H9 (cell line): ENCODE results near the gene SLC17A2. TPM values are rescaled to one million over a fixed set of nuclear protein-coding genes. Genes with fewer than 3 reads are reported as not detected.

ENCODE experiments used
- DNase-seq: peaks from one replicate; pipeline ENCODE4 v3.0.0-alpha.2; 2017
- H2AFZ ChIP-seq: one replicate; pipeline ENCODE4 v1.6.1; 2013; ENCODE audit warnings: mild to moderate bottlenecking, low read length, control low read depth, moderate library complexity
- H2AK5ac ChIP-seq: 2 replicates; pipeline ENCODE4 v1.6.1; 2013; ENCODE audit warnings: low read length, control low read depth, mixed read lengths; ENCODE audit not compliant: insufficient read length
- H2BK120ac ChIP-seq: one replicate; pipeline ENCODE4 v1.6.1; 2013; ENCODE audit warnings: low read depth, mild to moderate bottlenecking, low read length, control low read depth, inconsistent platforms; ENCODE audit not compliant: poor library complexity, severe bottlenecking
- H2BK12ac ChIP-seq: 2 replicates; pipeline ENCODE4 v1.6.1; 2013; ENCODE audit warnings: low read length, control low read depth, mixed read lengths, low read depth; ENCODE audit not compliant: insufficient read length
- H2BK15ac ChIP-seq: 2 replicates; pipeline ENCODE4 v1.6.1; 2013; ENCODE audit warnings: low read depth, low read length, control low read depth
- H2BK20ac ChIP-seq: one replicate; pipeline ENCODE4 v1.6.1; 2013; ENCODE audit warnings: low read depth, mild to moderate bottlenecking, low read length, control low read depth, inconsistent platforms; ENCODE audit not compliant: poor library complexity, severe bottlenecking
- H2BK5ac ChIP-seq: 2 replicates; pipeline ENCODE4 v1.6.1; 2013; ENCODE audit warnings: low read length, control low read depth, mixed read lengths; ENCODE audit not compliant: insufficient read length
- H3K14ac ChIP-seq: 2 replicates; pipeline ENCODE4 v1.6.1; 2013; ENCODE audit warnings: low read length, control low read depth; ENCODE audit not compliant: insufficient read depth
- H3K18ac ChIP-seq: 2 replicates; pipeline ENCODE4 v1.6.1; 2013; ENCODE audit warnings: low read depth, mild to moderate bottlenecking, mixed read lengths, low read length, control low read depth; ENCODE audit not compliant: insufficient read length
- H3K23ac ChIP-seq: 2 replicates; pipeline ENCODE4 v1.6.1; 2013; ENCODE audit warnings: low read length, control low read depth, mixed read lengths, low read depth; ENCODE audit not compliant: insufficient read length
- H3K23me2 ChIP-seq: 2 replicates; pipeline ENCODE4 v1.6.1; 2013; ENCODE audit warnings: low read depth, mild to moderate bottlenecking, mixed read lengths, low read length, control low read depth; ENCODE audit not compliant: insufficient read length, poor library complexity, severe bottlenecking
- H3K27ac ChIP-seq: 2 replicates; pipeline ENCODE4 v1.5.1; 2013; ENCODE audit warnings: low read length, control low read depth, mixed read lengths, low read depth; ENCODE audit not compliant: insufficient read length
- H3K27me3 ChIP-seq: 2 replicates; pipeline ENCODE4 v1.6.1; 2013; ENCODE audit warnings: low read length, control low read depth, inconsistent platforms; ENCODE audit not compliant: insufficient read depth
- H3K4ac ChIP-seq: 2 replicates; pipeline ENCODE4 v1.6.1; 2013; ENCODE audit warnings: low read depth, mild to moderate bottlenecking, control low read depth, inconsistent platforms, low read length, moderate library complexity
- H3K4me1 ChIP-seq: 2 replicates; pipeline ENCODE4 v1.6.1; 2013; ENCODE audit warnings: low read length, control low read depth, inconsistent platforms; ENCODE audit not compliant: insufficient read depth
- H3K4me2 ChIP-seq: 2 replicates; pipeline ENCODE4 v1.6.1; 2013; ENCODE audit warnings: low read length, control low read depth, mixed read lengths; ENCODE audit not compliant: insufficient read length, insufficient read depth
- H3K56ac ChIP-seq: 2 replicates; pipeline ENCODE4 v1.6.1; 2013; ENCODE audit warnings: low read depth, mild to moderate bottlenecking, mixed read lengths, low read length, control low read depth; ENCODE audit not compliant: insufficient read length
- H3K79me1 ChIP-seq: 2 replicates; pipeline ENCODE4 v1.6.1; 2013; ENCODE audit warnings: low read depth, mild to moderate bottlenecking, moderate library complexity, low read length, control low read depth, inconsistent platforms; ENCODE audit not compliant: insufficient read depth, poor library complexity, severe bottlenecking
- H3K79me2 ChIP-seq: 2 replicates; pipeline ENCODE4 v1.6.1; 2013; ENCODE audit warnings: low read length, control low read depth, inconsistent platforms; ENCODE audit not compliant: insufficient read depth
- H3K9ac ChIP-seq: 2 replicates; pipeline ENCODE4 v1.6.1; 2013; ENCODE audit warnings: low read length, control low read depth, mixed read lengths; ENCODE audit not compliant: insufficient read length; ENCODE audit errors: extremely low read depth
- H3K9me3 ChIP-seq: one replicate; pipeline ENCODE4 v1.6.1; 2013; ENCODE audit warnings: low read depth, low read length, inconsistent platforms; ENCODE audit not compliant: control insufficient read depth
- H3T11ph ChIP-seq: one replicate; pipeline ENCODE4 v1.6.1; 2013; ENCODE audit warnings: mild to moderate bottlenecking, low read length, control low read depth, inconsistent platforms
- H4K20me1 ChIP-seq: one replicate; pipeline ENCODE4 v1.6.1; 2013; ENCODE audit not compliant: control insufficient read depth, insufficient read length, insufficient read depth
- H4K5ac ChIP-seq: 2 replicates; pipeline ENCODE4 v1.6.1; 2013; ENCODE audit warnings: low read depth, mild to moderate bottlenecking, mixed read lengths, low read length, control low read depth; ENCODE audit not compliant: insufficient read length
- H4K8ac ChIP-seq: replicated peaks from 2 replicates; pipeline ENCODE4 v1.6.1; 2013; ENCODE audit warnings: low read length, control low read depth, mixed read lengths, low read depth; ENCODE audit not compliant: insufficient read length
- H4K91ac ChIP-seq: 2 replicates; pipeline ENCODE4 v1.6.1; 2013; ENCODE audit warnings: low read depth, mild to moderate bottlenecking, moderate library complexity, mixed read lengths, low read length, control low read depth; ENCODE audit not compliant: insufficient read length
- H3K27ac Mint-ChIP-seq, 3 experiments: 2 replicates in 2 of 3; 3 replicates in 1 of 3; pipeline ENCODE4 v1.8.0; 2020 to 2021; ENCODE audit warnings: mixed read lengths in 3 of 3, mild to moderate bottlenecking in 1 of 3, moderate library complexity in 1 of 3
- H3K27me3 Mint-ChIP-seq: 2 replicates; pipeline ENCODE4 v1.8.0; 2021; ENCODE audit warnings: low read depth, mild to moderate bottlenecking, moderate library complexity, mixed read lengths
- H3K36me3 Mint-ChIP-seq, 3 experiments: 2 replicates in 2 of 3; 3 replicates in 1 of 3; pipeline ENCODE4 v1.8.0; 2020 to 2021; ENCODE audit warnings: low read depth in 3 of 3, mixed read lengths in 3 of 3; ENCODE audit not compliant: insufficient read depth in 1 of 3
- H3K4me1 Mint-ChIP-seq, 2 experiments: 2 replicates each; pipeline ENCODE4 v1.8.0; 2020; ENCODE audit warnings: mixed read lengths in 2 of 2
- H3K4me3 Mint-ChIP-seq, 2 experiments: 2 replicates in 1 of 2; 3 replicates in 1 of 2; pipeline ENCODE4 v1.8.0; 2020 to 2021; ENCODE audit warnings: mild to moderate bottlenecking in 2 of 2, mixed read lengths in 2 of 2, moderate library complexity in 1 of 2
- H3K9me3 Mint-ChIP-seq, 2 experiments: 2 replicates in 1 of 2; 3 replicates in 1 of 2; pipeline ENCODE4 v1.8.0; 2020; ENCODE audit warnings: mild to moderate bottlenecking in 2 of 2, mixed read lengths in 2 of 2, moderate library complexity in 1 of 2
- CTCF ChIP-seq: fragments of 200-600 bp; sonication (generic); conservative IDR thresholded peaks from 3 replicates; pipeline ENCODE4 v1.8.0; 2021; ENCODE audit warnings: antibody characterized with exemption, mild to moderate bottlenecking
- WGBS: extraction: QIAGEN DNeasy Blood & Tissue Kit; methylation state at CpG from one replicate; pipeline ENCODE4 v1.1.7; 2013; ENCODE audit warnings: missing lambda C conversion rate, low lambda C conversion rate, mixed read lengths; ENCODE audit not compliant: insufficient read length; ENCODE audit errors: extremely low coverage; 5-methylcytosine and 5-hydroxymethylcytosine counted together
- total RNA-seq: library from RNA; stranded (reverse); gene quantifications from 2 replicates; pipeline ENCODE4 v1.2.1, GENCODE V29; 2021

SLC17A2 gene
- total RNA-seq, 1 experiment from 2014 or later, result not detected

- no CpG with 5 or more reads among the region's 1 CpG for WGBS
- no peaks in the 10 kb centered on the region for H3K9me3 Mint-ChIP-seq
- no peak overlapping the region for H2AK5ac ChIP-seq
- H3K23ac ChIP-seq, result no peak overlapping the region
- H2BK15ac ChIP-seq, result no peak overlapping the region
- H2BK120ac ChIP-seq, result no peak overlapping the region
- no peak overlapping the region for H3K27ac Mint-ChIP-seq
- no peak overlapping the region for H2BK5ac ChIP-seq
- H4K20me1 ChIP-seq, result no peaks in the 10 kb centered on the region
- no peaks in the 10 kb centered on the region for H3K9me3 ChIP-seq
- no peaks in the 10 kb centered on the region for H3K4me1 Mint-ChIP-seq
- no peaks in the 10 kb centered on the region for H3K4me1 ChIP-seq
- no peak for DNase-seq
- no peak overlapping the region for H2BK20ac ChIP-seq
- no peak overlapping the region for H3K27ac ChIP-seq
- H3K27me3 Mint-ChIP-seq, result no peaks in the 10 kb centered on the region
- no peak for TF ChIP-seq CTCF
- H3K9ac ChIP-seq, result no peak overlapping the region
- no peak overlapping the region for H3T11ph ChIP-seq
- H3K36me3 Mint-ChIP-seq, result no peaks in the 10 kb centered on the region
- no peak overlapping the region for H3K18ac ChIP-seq
- H3K14ac ChIP-seq, result no peak overlapping the region
- no peak overlapping the region for H2BK12ac ChIP-seq
- H3K56ac ChIP-seq, result no peak overlapping the region
- no peak overlapping the region for H4K8ac ChIP-seq
- H4K5ac ChIP-seq, result no peak overlapping the region
- no peak overlapping the region for H4K91ac ChIP-seq
- no peaks in the 10 kb centered on the region for H3K79me2 ChIP-seq
- H3K23me2 ChIP-seq, result no peaks in the 10 kb centered on the region
- H3K27me3 ChIP-seq, result no peaks in the 10 kb centered on the region
- H3K4ac ChIP-seq, result no peak overlapping the region
- H2AFZ ChIP-seq, result no peak overlapping the region
- H3K79me1 ChIP-seq, result no peaks in the 10 kb centered on the region
- no peak overlapping the region for H3K4me2 ChIP-seq
- no peak overlapping the region for H3K4me3 Mint-ChIP-seq
Measured at GRCh38 chr6:25907475-25908014, 22.9 kb downstream of the SLC17A2 start.
